ENCODE measurements around the gene OPRD1.

The OPRD1 gene

GRCh38 chr1:28887419-28887834 is 75.5 kb downstream of the OPRD1 start:
- DNase-seq, result no peak

- no peak for DNase-seq
These were observed 76.1 kb downstream of the OPRD1 start for GRCh38 chr1:28887835-28888682.

- no peak for DNase-seq
These were observed 76.9 kb downstream of the OPRD1 start for GRCh38 chr1:28888915-28889314.

GRCh38 chr1:28889357-28889756 is 77.4 kb downstream of the OPRD1 start:
- no peak for DNase-seq

- no peak for DNase-seq
These were observed 78.5 kb downstream of the OPRD1 start for GRCh38 chr1:28890435-28890834.

- no peak for DNase-seq
These were observed 78.9 kb downstream of the OPRD1 start for GRCh38 chr1:28890836-28891235.

GRCh38 chr1:28891256-28891655 is 79.3 kb downstream of the OPRD1 start:
- DNase-seq, result no peak

- peak; percentile 23 for DNase-seq
These were observed 81.6 kb downstream of the OPRD1 start for GRCh38 chr1:28893403-28894102.

GRCh38 chr1:28894785-28895184 is 82.8 kb downstream of the OPRD1 start:
- no peak for DNase-seq

GRCh38 chr1:28895896-28896608 is 84.1 kb downstream of the OPRD1 start:
- DNase-seq, result no peak

GRCh38 chr1:28896609-28896986 is 84.6 kb downstream of the OPRD1 start:
- no peak for DNase-seq

GRCh38 chr1:28897789-28898188 is 85.8 kb downstream of the OPRD1 start:
- no peak for DNase-seq

- DNase-seq, result no peak
These were observed 86.5 kb downstream of the OPRD1 start for GRCh38 chr1:28898405-28898881.

GRCh38 chr1:28899267-28899666 is 87.3 kb downstream of the OPRD1 start:
- DNase-seq, result no peak

- DNase-seq, result no peak
These were observed 88.6 kb downstream of the OPRD1 start for GRCh38 chr1:28900562-28900961.

GRCh38 chr1:28902738-28903137 is 90.8 kb downstream of the OPRD1 start:
- DNase-seq, result no peak

GRCh38 chr1:28905921-28906666 is 94.1 kb downstream of the OPRD1 start:
- DNase-seq, result no peak

- DNase-seq, result no peak
These were observed 97.2 kb downstream of the OPRD1 start for GRCh38 chr1:28909198-28909597.

GRCh38 chr1:28910379-28911115 is 98.6 kb downstream of the OPRD1 start:
- no peak for DNase-seq

- DNase-seq, result no peak
These were observed 101.8 kb downstream of the OPRD1 start for GRCh38 chr1:28913786-28914227.

GRCh38 chr1:28914228-28915030 is 102.5 kb downstream of the OPRD1 start, which contains the start of gene EPB41:
TSS of gene EPB41 (plus strand) at chr1:28914569. CDS start at chr1:28987438, 72,869 bp downstream.
- peak; percentile 95 for DNase-seq
